T-helper 2 cell treated with Interferon-gamma antibody and Interleukin-4, amounts not matched to agents 5 μg/mL and 100 μg/mL, for 36 hours (primary cell): ENCODE measurements around the gene TAF12.
A peak's percentile ranks its signal among the peaks of the same experiment; 100 is the strongest.
"Not testable (repeated sequence)": the region's sequence is repeated elsewhere in the genome, so short reads cannot be mapped to it uniquely, and the experiment has no call there.

Source experiments
- DNase-seq: peaks from one replicate; pipeline ENCODE4 v3.0.0; 2021; ENCODE audit warnings: low spot score
- H3K27ac Mint-ChIP-seq: one replicate; pipeline ENCODE4 v1.8.0; 2021; ENCODE audit warnings: mild to moderate bottlenecking, mixed read lengths
- H3K27me3 Mint-ChIP-seq: one replicate; pipeline ENCODE4 v1.8.0; 2021; ENCODE audit warnings: low read depth, mixed read lengths
- H3K36me3 Mint-ChIP-seq: one replicate; pipeline ENCODE4 v1.8.0; 2021; ENCODE audit warnings: low read depth, mixed read lengths
- H3K4me1 Mint-ChIP-seq: one replicate; pipeline ENCODE4 v1.8.0; 2021; ENCODE audit warnings: low read depth, mixed read lengths
- H3K4me3 Mint-ChIP-seq: one replicate; pipeline ENCODE4 v1.8.0; 2022; ENCODE audit warnings: mild to moderate bottlenecking, moderate library complexity, mixed read lengths
- H3K9me3 Mint-ChIP-seq: one replicate; pipeline ENCODE4 v1.8.0; 2021; ENCODE audit warnings: mixed read lengths

The TAF12 gene

DNA sequence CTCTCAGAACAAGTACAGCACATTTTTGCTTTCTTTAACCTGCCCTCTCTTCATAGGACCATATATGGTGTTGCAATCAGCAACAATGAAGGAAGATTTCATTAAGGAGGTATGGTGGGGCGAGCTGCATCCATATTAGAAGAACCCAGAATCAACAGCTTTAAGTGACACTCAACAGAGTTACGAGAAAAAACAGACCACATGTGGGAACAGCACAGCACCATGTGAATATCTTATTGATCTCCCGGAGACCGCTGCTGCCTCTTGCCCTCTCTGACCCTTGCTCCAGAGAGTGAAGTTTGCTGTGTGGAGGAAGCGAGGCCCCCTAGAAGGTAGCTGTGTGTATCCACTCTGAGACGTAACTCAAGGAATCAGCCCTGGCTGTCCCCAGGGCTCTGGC is 37.9 kb downstream of the TAF12 start:
- Mint-ChIP-seq H3K36me3 (peaks cover 27% of the 10 kb centered on the region), H3K9me3 (no peaks in the 10 kb centered on the region), H3K27ac (no peak overlapping the region), H3K4me1 (peaks cover 8% of the 10 kb centered on the region), H3K27me3 (no peaks in the 10 kb centered on the region), H3K4me3 (no peak overlapping the region)
- DNase-seq = no peak

DNA sequence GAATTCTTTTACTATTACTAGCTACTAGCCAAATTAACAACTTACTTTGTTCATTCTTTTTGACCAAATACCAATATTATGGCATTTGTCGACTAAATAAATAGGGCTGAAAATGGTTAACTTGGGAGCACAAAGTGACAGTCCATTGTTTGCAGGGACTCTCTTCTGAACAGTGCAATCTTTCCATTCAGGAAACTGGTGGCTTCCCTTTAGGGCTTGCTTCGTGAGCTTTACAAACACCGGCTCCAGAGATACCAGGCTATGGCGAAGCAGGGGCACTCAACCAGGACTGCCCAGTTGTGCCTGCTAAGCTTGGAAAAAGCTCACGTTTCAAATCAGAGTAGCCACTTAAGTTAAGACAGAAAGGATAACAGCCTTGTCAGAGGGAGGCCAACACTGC is 38.5 kb downstream of the TAF12 start:
- Mint-ChIP-seq H3K9me3 (no peaks in the 10 kb centered on the region), H3K4me3 (no peak overlapping the region), H3K36me3 (peaks cover 24% of the 10 kb centered on the region), H3K27ac (no peak overlapping the region), H3K4me1 (peaks cover 11% of the 10 kb centered on the region), H3K27me3 (no peaks in the 10 kb centered on the region)
- no peak for DNase-seq

DNA sequence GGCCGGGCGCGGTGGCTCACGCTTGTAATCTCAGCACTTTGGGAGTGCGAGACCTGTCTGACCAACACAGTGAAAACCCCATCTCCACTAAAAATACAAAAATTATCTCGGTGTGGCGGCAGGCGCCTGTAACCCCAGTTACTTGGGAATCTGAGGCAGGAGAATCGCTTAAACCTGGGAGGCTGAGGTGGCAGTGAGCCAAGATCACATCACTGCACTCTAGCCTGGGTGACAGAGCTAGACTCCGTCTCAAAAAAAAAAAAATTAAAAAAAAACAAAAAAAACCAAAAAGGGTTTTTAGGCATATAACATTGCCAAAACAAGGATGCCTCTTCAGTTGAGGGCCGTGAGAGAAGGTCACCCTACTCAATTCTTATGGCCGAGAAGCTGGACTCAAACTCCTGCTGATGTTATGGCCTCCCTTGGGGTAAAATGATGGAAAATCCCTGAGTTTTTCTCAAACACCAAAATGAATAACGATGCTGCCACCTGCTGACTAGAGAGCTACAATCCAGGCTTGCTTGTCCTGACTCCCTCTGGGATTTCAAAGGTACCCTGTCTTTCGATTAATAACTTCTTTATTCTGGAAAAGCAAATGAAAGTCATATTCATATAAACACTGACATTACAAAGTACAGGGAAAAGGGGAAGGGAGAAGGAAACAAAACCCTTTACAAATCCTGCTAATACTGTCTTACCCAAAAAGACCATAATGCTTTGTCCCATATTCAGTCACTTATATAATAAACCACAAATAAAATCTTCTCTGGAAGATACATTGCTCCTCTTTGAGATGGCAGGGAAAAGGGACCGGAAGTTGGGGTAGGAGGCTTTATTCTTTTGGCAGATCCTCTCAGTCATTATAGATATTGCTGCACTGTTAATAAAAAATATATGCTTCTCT is 40.1 kb downstream of the TAF12 start:
- DNase-seq = no peak
- H3K27me3 Mint-ChIP-seq = no peaks in the 10 kb centered on the region
- H3K36me3 Mint-ChIP-seq = peaks cover 22% of the 10 kb centered on the region
- no peak overlapping the region for H3K27ac Mint-ChIP-seq
- H3K4me1 Mint-ChIP-seq = peaks cover 17% of the 10 kb centered on the region
- H3K9me3 Mint-ChIP-seq = no peaks in the 10 kb centered on the region
- no peak overlapping the region for H3K4me3 Mint-ChIP-seq

DNA sequence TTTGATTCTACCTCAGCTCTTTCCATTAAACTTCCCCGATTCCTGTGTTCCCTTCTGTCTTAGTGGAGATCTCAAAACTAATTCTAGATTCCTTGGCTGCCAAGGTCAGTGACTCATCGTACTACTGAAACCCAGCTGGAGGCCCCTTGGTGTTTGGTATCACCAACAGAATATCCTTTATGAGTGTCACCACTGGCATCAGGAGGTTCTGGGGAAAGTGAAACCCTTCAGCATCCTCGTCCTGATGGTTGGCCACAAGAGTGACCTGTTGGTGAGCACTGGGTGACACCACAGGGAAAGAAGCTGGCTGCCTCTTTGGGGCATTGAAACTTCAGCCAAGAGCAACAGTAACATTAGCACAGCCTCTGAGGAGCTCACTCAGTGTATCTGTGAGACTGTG is 41.2 kb downstream of the TAF12 start:
- Mint-ChIP-seq H3K27me3 (no peaks in the 10 kb centered on the region), H3K4me1 (peaks cover 17% of the 10 kb centered on the region), H3K27ac (peak overlapping the region; percentile 45), H3K36me3 (peaks cover 19% of the 10 kb centered on the region), H3K9me3 (no peaks in the 10 kb centered on the region), H3K4me3 (no peak overlapping the region)
- DNase-seq = peak; percentile 48

DNA sequence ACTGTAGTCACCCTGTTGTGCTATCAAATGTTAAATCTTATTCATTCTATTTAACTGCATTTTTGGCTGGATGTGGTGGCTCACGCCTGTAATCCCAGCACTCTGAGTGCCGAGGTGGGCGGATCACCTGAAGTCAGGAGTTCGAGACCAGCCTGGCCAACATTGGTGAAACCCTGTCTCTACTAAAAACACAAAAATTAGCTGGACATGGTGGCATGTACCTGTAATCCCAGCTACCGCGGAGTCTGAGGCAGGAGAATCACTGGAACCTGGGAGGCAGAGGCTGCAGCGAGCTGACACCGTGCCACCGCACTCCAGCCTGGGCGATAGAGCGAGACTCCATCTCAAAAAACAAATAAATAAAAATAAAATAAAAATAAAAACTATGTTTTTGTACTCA is 46.6 kb downstream of the TAF12 start:
- peaks cover 12% of the 10 kb centered on the region for H3K4me1 Mint-ChIP-seq
- not testable (repeated sequence) for H3K9me3 Mint-ChIP-seq, DNase-seq, H3K27me3 Mint-ChIP-seq, H3K27ac Mint-ChIP-seq, H3K4me3 Mint-ChIP-seq, H3K36me3 Mint-ChIP-seq

DNA sequence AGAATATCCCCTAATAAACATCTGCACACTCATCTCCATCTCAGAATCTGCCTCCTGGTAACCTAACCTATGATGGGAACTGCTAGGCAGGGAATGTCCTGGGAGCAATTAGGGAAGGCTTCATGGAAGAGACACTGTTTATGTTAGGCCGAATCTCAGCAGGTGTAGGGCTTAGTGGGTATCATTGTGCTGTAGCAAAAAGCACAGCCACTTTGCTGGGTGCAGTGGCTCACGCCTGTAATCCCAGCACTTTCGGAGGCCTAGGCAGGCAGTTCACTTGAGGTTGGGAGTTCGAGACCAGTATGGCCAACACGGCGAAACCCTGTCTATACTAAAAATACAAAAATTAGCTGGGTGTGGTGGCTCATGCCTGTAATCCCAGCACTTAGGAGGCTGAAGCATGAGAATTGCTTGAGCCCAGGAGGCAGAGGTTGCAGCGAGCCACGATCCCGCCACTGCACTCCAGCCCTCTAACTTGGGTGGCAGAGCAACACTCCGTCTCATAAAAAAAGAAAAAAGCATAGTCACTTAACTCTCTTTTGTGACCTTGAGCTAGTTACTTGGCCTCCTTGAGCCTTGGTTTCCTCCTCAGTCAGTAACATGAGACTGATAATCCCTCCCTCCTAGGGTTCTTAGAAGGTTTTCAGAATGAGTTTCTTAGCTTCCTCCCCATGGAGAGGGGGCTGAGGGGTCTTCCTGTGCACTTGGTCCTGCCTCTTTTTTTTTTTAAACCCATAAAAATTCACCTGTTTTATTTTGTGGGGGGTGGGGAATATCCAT is 47.3 kb downstream of the TAF12 start:
- H3K27me3 Mint-ChIP-seq = peaks cover 3% of the 10 kb centered on the region
- peaks cover 12% of the 10 kb centered on the region for H3K4me1 Mint-ChIP-seq
- no peak overlapping the region for H3K27ac Mint-ChIP-seq
- no peak for DNase-seq
- H3K36me3 Mint-ChIP-seq = no peaks in the 10 kb centered on the region
- H3K9me3 Mint-ChIP-seq = no peaks in the 10 kb centered on the region
- H3K4me3 Mint-ChIP-seq = no peak overlapping the region

DNA sequence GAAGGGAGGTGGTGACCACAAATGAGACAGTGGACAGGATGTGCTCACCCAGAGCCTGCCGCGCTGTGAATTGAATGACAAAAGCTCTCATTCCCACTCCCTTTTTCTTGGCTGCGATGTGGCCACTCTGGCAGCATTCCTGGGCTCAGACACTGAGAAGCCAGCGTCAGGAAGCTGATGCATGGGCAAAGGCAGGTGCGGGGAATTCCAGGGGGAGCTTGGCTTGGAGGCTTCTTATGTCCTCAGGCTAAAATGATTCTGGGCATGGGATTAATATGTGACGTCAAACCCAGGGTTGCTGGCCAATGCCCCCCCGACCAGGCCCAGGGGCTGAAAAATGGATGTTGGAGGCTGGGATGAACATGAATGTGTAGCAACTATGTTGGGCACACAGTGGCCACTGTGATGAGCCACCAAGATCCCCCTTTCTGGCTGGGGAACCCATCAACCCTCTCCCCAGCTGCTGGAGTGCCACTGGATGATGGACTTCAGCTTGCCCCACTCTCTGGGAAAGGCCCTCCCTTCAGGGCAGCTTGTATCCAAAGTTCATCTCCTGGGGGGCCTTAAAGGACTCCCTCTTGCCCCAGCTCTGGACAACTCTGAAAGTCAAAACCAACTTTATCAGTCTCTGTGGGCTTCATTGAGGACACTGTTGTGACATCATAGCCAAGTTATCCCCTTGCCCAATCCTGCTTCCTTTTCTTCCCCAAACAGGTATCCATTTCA is 48.0 kb downstream of the TAF12 start:
- not testable (repeated sequence) for DNase-seq, H3K36me3 Mint-ChIP-seq, H3K27me3 Mint-ChIP-seq, H3K27ac Mint-ChIP-seq, H3K4me3 Mint-ChIP-seq, H3K9me3 Mint-ChIP-seq
- peaks cover 11% of the 10 kb centered on the region for H3K4me1 Mint-ChIP-seq

DNA sequence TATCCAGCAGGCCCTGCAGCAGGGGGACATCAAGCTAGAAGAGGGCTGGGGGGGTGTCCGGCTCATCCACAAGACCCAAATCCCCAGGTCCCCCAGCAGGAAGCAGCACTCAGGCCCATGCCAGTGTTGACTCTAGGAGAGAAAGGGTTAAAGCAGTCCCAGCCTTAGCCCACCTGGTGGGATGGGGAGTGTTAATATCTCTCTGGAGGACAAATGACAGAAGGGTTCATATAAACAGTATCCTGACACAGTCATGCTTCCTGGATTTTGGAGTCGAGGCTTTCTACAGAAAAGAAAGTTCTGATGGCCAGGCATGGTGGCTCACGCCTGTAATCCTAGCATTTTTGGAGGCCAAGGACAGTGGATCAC is 48.9 kb downstream of the TAF12 start:
- not testable (repeated sequence) for H3K27ac Mint-ChIP-seq, H3K9me3 Mint-ChIP-seq, H3K36me3 Mint-ChIP-seq, H3K27me3 Mint-ChIP-seq, H3K4me1 Mint-ChIP-seq, H3K4me3 Mint-ChIP-seq, DNase-seq

DNA sequence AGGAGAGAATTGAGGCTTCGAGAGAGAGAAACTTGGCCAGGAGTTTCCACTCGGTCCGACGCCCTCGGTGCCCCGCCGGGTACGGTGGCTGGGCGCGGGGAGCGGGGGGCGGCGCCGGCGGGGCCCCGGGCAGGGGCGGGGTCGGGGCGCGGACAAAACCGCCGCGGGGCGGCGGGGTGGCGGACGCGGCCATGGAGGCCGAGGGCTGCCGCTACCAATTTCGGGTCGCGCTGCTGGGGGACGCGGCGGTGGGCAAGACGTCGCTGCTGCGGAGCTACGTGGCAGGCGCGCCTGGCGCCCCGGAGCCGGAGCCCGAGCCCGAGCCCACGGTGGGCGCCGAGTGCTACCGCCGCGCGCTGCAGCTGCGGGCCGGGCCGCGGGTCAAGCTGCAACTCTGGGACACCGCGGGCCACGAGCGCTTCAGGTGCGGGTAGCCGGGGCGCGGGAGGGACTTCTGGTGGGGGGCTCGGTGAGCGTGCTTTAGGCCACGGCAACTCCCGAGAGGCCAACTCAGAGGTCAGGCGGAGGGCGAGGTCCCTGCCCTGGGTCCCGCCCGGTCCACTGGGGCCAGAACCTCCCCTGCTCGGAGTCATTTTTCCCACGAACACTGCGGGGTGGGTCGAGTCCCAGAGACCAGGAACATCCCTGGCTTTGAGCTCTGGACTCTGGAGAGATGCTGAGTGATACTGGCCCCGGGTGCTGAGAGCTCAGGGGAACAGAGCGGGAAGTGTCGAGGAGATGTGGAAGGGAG is 50.4 kb downstream of the TAF12 start:
- no peak for DNase-seq
- H3K27me3 Mint-ChIP-seq = peaks cover 3% of the 10 kb centered on the region
- H3K36me3 Mint-ChIP-seq = no peaks in the 10 kb centered on the region
- H3K9me3 Mint-ChIP-seq = no peaks in the 10 kb centered on the region
- H3K4me1 Mint-ChIP-seq = peaks cover 3% of the 10 kb centered on the region
- H3K27ac Mint-ChIP-seq = no peak overlapping the region
- peak overlapping the region; percentile 81 for H3K4me3 Mint-ChIP-seq

DNA sequence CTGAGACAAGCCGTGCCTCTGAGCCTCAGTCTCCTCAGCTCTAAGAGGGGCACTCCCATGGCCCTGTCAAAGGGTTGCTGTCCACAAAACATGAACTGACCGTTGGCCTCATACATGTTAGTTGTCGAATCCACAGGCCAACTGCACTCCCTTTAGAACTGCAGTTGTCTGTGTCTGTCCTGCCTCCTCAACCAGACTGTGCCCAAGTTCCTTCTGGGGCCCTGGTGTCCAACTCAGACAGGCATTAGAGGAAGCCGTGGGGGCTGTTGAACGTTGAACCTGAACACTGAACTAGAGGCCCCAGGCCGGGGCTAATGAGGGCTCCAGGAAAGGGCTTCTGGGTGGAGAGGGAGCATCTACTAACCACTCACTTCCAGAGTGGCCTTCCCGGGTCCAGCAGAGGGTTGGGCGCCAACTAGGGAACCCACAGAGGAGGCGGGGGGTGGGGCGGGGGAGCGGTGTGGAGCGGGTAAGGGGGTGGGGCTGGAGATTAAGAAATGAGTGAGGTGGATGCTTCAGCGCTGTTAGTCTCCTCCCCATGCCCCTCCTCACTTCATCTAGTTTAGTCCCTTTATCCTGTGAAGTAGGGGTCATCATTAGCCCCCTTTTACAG is 51.1 kb downstream of the TAF12 start, which contains the start of gene RAB42:
TSS of gene RAB42 (plus strand) at position 558 of the 613 bp plus-strand sequence. CDS start 247 bp downstream, outside the sequence.
- H3K36me3 Mint-ChIP-seq = no peaks in the 10 kb centered on the region
- peaks cover 3% of the 10 kb centered on the region for H3K27me3 Mint-ChIP-seq
- DNase-seq = no peak
- peak within 1 kb of the TSS; percentile 81 for H3K4me3 Mint-ChIP-seq
- H3K4me1 Mint-ChIP-seq = peaks cover 3% of the 10 kb centered on the region
- no peak within 1 kb of the TSS for H3K27ac Mint-ChIP-seq
- H3K9me3 Mint-ChIP-seq = no peaks in the 10 kb centered on the region

DNA sequence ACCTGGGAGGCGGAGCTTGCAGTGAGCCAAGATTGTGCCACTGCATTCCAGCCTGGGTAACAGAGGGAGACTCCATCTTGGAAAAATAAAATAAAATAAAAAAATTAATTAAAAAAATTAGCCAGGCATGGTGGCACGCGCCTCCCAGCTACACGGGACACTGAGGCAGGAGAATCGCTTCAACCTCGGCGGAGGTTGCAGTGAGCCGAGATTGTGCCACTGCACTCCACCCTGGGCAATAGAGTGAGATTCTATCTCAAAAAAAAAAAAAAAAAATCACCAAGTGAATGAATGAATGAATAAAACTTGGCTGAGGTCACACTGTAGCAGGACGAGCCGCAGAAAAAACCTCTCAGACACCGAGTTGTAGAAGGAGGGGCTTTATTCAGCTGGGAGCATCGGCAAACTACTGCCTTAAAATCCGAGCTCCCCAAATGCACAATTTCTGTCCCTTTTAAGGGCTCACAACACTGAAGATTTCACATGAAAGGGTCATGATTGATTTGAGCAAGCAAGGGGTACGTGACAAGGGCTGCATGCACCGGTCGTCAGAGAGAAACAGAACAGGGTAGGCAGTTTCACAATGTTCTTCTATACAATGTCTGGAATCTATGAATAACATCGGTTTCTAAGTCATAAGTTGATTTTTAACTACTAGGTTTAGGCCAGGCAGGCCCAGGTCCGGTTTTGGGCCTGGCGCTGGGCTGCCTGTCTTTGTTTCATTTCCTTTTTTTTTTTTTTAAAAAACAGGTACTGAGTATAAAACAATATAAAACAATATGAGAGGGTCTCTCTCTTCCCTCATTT is 56.1 kb downstream of the TAF12 start:
- not testable (repeated sequence) for H3K4me3 Mint-ChIP-seq, H3K27me3 Mint-ChIP-seq, H3K27ac Mint-ChIP-seq, H3K36me3 Mint-ChIP-seq, H3K9me3 Mint-ChIP-seq, DNase-seq
- H3K4me1 Mint-ChIP-seq = peaks cover 11% of the 10 kb centered on the region

DNA sequence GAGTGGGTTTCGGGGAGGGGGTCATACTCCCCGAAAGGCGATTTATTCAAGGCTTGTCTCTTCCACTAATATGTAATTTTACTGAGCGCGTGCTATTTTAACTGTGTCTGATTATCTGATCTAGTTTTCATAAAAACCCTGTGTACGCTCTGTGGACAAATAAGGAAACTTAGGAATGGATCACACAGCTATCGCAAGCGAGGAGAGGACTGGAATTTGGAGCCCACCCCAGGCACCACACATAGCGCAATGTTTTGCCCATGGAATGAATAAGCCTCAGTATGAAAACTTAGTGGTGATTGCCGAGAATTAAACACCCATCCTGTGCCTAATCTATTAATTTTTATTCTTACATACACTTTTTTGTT is 60.6 kb downstream of the TAF12 start:
- peaks cover 32% of the 10 kb centered on the region for H3K4me1 Mint-ChIP-seq

More for the DNA sequence above, 60.6 kb downstream of the TAF12 start:
- Mint-ChIP-seq H3K4me3 (peak overlapping the region; percentile 100), H3K27ac (peak overlapping the region; percentile 94), H3K9me3 (no peaks in the 10 kb centered on the region), H3K36me3 (peaks cover 39% of the 10 kb centered on the region), H3K27me3 (no peaks in the 10 kb centered on the region)
- no peak for DNase-seq
